Osteoblast (primary cell): Measurements from ENCODE around the gene LRMDA. TPM values are rescaled to one million over a fixed set of nuclear protein-coding genes. Genes with fewer than 3 reads are reported as not detected.
"Not testable (repeated sequence)": the region's sequence is repeated elsewhere in the genome, so short reads cannot be mapped to it uniquely, and the experiment has no call there.

Source experiments
- DNase-seq: peaks from one replicate; pipeline ENCODE4 v3.0.0; 2011; ENCODE audit warnings: low spot score, mixed read lengths; ENCODE audit not compliant: insufficient read length; ENCODE audit errors: missing footprints
- H2AFZ ChIP-seq: 2 replicates; pipeline ENCODE4 v1.6.0; 2011; ENCODE audit warnings: mild to moderate bottlenecking, low read length
- H3K27ac ChIP-seq: 2 replicates; pipeline ENCODE4 v1.5.1; 2011; ENCODE audit warnings: mild to moderate bottlenecking, low read depth, low read length, moderate library complexity
- H3K27me3 ChIP-seq: 2 replicates; pipeline ENCODE4 v1.6.0; 2012; ENCODE audit warnings: mild to moderate bottlenecking, control low read depth, inconsistent platforms, low read length, moderate library complexity; ENCODE audit not compliant: insufficient read depth
- H3K36me3 ChIP-seq: 2 replicates; pipeline ENCODE4 v1.5.1; 2011; ENCODE audit warnings: mild to moderate bottlenecking, low read length, control low read depth, moderate library complexity; ENCODE audit not compliant: insufficient read depth
- H3K4me1 ChIP-seq: 2 replicates; pipeline ENCODE4 v1.5.1; 2011; ENCODE audit warnings: mild to moderate bottlenecking, low read length, control low read depth, moderate library complexity; ENCODE audit not compliant: insufficient read depth
- H3K4me2 ChIP-seq: 2 replicates; pipeline ENCODE4 v1.6.0; 2011; ENCODE audit warnings: mild to moderate bottlenecking, low read length; ENCODE audit not compliant: insufficient read depth
- H3K4me3 ChIP-seq: fragments of 200-600 bp; sonication (generic); 3 replicates; pipeline ENCODE4 v1.5.1; 2012; ENCODE audit warnings: mild to moderate bottlenecking, low read length, inconsistent platforms; ENCODE audit not compliant: insufficient read depth
- H3K79me2 ChIP-seq: 2 replicates; pipeline ENCODE4 v1.6.0; 2012; ENCODE audit warnings: mild to moderate bottlenecking, low read length, control low read depth, inconsistent platforms; ENCODE audit not compliant: insufficient read depth
- H3K9me3 ChIP-seq: 2 replicates; pipeline ENCODE4 v1.5.1; 2011; ENCODE audit warnings: low read depth, low read length, control low read depth
- H4K20me1 ChIP-seq: 2 replicates; pipeline ENCODE4 v1.6.0; 2012; ENCODE audit warnings: mild to moderate bottlenecking, low read length, control low read depth; ENCODE audit not compliant: insufficient read depth
- total RNA-seq: library from RNA; depleted of rRNA; stranded (reverse); fragments of >200 nt; gene quantifications from 2 replicates; pipeline ENCODE4 v1.2.3, GENCODE V29; 2012
- TF ChIP-seq, protein P1 (sequence below): IDR thresholded peaks from 2 replicates; pipeline ENCODE4 v1.5.1; 2011; ENCODE audit warnings: mild to moderate bottlenecking, low read depth, low read length, moderate library complexity; ENCODE audit errors: extremely low read depth

LRMDA gene
- total RNA-seq, 1 donor = 18.5 TPM

DNA sequence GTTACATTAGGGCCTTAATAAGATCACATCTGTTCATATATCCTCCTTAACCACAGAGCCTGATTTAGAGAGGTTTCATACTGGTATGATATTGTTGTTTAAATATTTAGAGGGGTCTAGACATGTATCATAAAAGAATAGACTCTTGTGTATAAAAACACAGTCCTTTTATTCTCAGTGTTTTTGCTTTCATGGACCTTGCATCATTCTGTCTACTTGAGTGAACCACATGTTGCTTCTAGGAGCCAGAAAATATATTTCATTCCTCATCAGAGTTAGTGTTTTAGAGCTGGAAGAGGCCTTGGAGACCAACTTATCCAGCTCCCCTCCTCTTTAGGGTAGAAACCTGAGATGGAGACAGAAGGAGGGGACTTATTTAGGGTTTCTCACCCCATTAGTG is 312.8 kb downstream of the LRMDA start:
- H3K9me3 ChIP-seq = no peaks in the 10 kb centered on the region
- no peak overlapping the region for H3K4me3 ChIP-seq
- H3K27me3 ChIP-seq = no peaks in the 10 kb centered on the region
- H3K79me2 ChIP-seq = no peaks in the 10 kb centered on the region
- no peaks in the 10 kb centered on the region for H3K4me1 ChIP-seq
- no peak for DNase-seq
- no peak overlapping the region for H2AFZ ChIP-seq
- no peaks in the 10 kb centered on the region for H3K36me3 ChIP-seq
- no peak overlapping the region for H3K27ac ChIP-seq
- H3K4me2 ChIP-seq = no peak overlapping the region
- TF ChIP-seq, protein P1, sequence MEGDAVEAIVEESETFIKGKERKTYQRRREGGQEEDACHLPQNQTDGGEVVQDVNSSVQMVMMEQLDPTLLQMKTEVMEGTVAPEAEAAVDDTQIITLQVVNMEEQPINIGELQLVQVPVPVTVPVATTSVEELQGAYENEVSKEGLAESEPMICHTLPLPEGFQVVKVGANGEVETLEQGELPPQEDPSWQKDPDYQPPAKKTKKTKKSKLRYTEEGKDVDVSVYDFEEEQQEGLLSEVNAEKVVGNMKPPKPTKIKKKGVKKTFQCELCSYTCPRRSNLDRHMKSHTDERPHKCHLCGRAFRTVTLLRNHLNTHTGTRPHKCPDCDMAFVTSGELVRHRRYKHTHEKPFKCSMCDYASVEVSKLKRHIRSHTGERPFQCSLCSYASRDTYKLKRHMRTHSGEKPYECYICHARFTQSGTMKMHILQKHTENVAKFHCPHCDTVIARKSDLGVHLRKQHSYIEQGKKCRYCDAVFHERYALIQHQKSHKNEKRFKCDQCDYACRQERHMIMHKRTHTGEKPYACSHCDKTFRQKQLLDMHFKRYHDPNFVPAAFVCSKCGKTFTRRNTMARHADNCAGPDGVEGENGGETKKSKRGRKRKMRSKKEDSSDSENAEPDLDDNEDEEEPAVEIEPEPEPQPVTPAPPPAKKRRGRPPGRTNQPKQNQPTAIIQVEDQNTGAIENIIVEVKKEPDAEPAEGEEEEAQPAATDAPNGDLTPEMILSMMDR = no peak
- no peaks in the 10 kb centered on the region for H4K20me1 ChIP-seq

DNA sequence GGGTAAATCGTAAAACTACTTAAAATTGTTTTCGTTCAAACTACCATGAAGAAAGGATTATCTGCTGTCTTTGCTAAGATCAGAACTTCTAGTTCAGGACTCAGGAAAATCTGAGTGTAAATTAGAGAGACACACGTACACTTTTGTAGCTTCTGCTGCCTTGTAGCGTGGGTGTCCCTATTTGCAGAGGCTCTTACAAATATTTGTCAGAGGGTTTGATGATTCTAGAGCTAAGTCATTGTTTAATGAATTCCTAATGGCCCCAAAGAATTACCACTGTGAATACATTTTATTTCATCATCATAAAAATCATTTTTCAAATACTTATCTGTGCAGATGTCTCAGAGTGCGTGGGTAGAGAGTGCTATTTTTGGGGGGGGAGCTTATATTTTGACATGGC is 314.9 kb downstream of the LRMDA start:
- Histone ChIP-seq H3K4me3 (no peak overlapping the region), H3K36me3 (no peaks in the 10 kb centered on the region), H4K20me1 (no peaks in the 10 kb centered on the region), H3K4me1 (no peaks in the 10 kb centered on the region), H3K79me2 (no peaks in the 10 kb centered on the region), H3K27ac (no peak overlapping the region), H3K27me3 (no peaks in the 10 kb centered on the region), H3K9me3 (no peaks in the 10 kb centered on the region), H3K4me2 (no peak overlapping the region), H2AFZ (no peak overlapping the region)
- TF ChIP-seq, protein P1 = no peak
- no peak for DNase-seq

DNA sequence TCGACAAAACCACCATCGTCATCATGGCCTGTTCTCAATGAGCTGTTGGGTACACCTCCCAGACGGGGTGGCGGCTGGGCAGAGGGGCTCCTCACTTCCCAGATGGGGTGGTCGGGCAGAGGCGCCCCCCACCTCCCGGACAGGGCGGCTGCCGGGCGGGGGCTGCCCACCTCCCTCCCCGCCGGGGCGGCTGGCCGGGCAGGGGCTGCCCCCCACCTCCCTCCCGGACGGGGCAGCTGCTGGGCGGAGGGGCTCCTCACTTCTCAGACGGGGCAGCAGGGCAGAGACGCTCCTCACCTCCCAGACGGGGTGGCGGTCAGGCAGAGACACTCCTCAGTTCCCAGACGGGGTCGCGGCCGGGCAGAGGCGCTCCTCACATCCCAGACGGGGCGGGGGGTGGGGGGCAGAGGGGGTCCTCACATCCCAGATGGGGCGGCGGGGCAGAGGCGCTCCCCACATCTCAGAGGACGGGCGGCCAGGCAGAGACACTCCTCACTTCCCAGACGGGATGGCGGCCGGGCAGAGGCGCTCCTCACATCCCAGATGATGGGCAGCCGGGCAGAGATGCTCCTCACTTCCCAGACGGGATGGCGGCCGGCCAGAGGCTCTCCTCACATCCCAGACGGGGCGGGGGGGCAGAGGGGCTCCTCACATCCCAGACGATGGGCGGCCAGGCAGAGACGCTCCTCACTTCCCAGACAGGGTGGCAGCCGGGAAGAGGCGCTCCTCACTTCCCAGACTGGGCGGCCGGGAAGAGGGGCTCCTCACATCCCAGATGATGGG is 318.9 kb downstream of the LRMDA start:
- H3K4me3 ChIP-seq, H4K20me1 ChIP-seq, DNase-seq, H3K27ac ChIP-seq, H3K36me3 ChIP-seq, H3K9me3 ChIP-seq, H3K27me3 ChIP-seq, H3K4me2 ChIP-seq, H3K79me2 ChIP-seq, H2AFZ ChIP-seq, H3K4me1 ChIP-seq: not testable (repeated sequence)

DNA sequence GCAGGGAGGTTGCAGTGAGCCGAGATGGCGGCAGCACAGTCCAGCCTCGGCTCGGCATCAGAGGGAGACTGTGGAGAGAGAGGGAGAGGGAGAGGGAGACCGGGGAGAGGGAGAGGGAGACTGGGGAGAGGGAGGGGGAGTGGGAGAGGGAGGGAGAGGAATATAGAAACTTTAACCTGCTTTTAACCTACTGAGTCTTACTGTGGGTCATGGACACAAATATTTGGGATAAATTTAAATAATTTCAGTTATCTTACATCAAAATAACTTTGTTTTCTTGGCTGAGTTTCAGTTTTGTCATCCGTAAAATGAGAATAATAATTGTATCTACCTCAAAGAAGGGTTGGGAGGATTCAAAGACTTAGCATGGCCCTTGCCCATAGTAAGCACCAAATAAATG is 319.8 kb downstream of the LRMDA start:
- Histone ChIP-seq H3K4me1 (no peaks in the 10 kb centered on the region), H3K4me2 (no peak overlapping the region), H4K20me1 (no peaks in the 10 kb centered on the region), H3K4me3 (no peak overlapping the region), H3K36me3 (no peaks in the 10 kb centered on the region), H3K9me3 (no peaks in the 10 kb centered on the region), H3K27ac (no peak overlapping the region), H3K27me3 (no peaks in the 10 kb centered on the region), H2AFZ (no peak overlapping the region), H3K79me2 (no peaks in the 10 kb centered on the region)
- TF ChIP-seq, protein P1 = no peak
- no peak for DNase-seq
